Measurements from ENCODE around the gene RASIP1.

RASIP1 gene

GRCh38 chr19:48755787-48756186 is 15.4 kb upstream of the RASIP1 start:
- DNase-seq: no peak

- DNase-seq: peak; percentile 32
Observed at GRCh38 chr19:48755084-48755641, 14.8 kb upstream of the RASIP1 start, which contains the start of gene FGF21. Gene FGF21, plus strand, starts transcription at chr19:48755524. Its CDS starts 713 bp downstream, at chr19:48756237.

GRCh38 chr19:48752496-48753365 is 12.3 kb upstream of the RASIP1 start, which contains the start of gene FUT1:
Gene FUT1, minus strand, starts transcription at chr19:48752641. Its CDS starts 1,360 bp downstream, at chr19:48751281.
- DNase-seq: peak; percentile 98

GRCh38 chr19:48751845-48752495 is 11.6 kb upstream of the RASIP1 start:
- DNase-seq: no peak

- DNase-seq: no peak
Observed at GRCh38 chr19:48750771-48751504, 10.5 kb upstream of the RASIP1 start.

- DNase-seq: no peak
Observed at GRCh38 chr19:48750351-48750750, 9.9 kb upstream of the RASIP1 start.

- DNase-seq: no peak
Observed at GRCh38 chr19:48749571-48750198, 9.3 kb upstream of the RASIP1 start.

- DNase-seq: no peak
Observed at GRCh38 chr19:48746738-48747575, 6.5 kb upstream of the RASIP1 start, which contains the start of gene IZUMO1. Gene IZUMO1, minus strand, starts transcription at chr19:48746909. Its CDS starts 1,050 bp downstream, at chr19:48745859.

- DNase-seq: no peak
Observed at GRCh38 chr19:48746110-48746509, 5.7 kb upstream of the RASIP1 start.

- peak; percentile 47 for DNase-seq
Observed at GRCh38 chr19:48745208-48745995, 5.0 kb upstream of the RASIP1 start.

GRCh38 chr19:48742096-48742495 is 1.7 kb upstream of the RASIP1 start:
- no peak for DNase-seq

GRCh38 chr19:48741129-48741999 is 954 bp upstream of the RASIP1 start:
- DNase-seq: no peak

GRCh38 chr19:48739404-48740163 is 826 bp downstream of the RASIP1 start:
- peak; percentile 67 for DNase-seq

- peak; percentile 96 for DNase-seq
Observed at GRCh38 chr19:48738557-48739403, 1.6 kb downstream of the RASIP1 start.

- DNase-seq: peak; percentile 32
Observed at GRCh38 chr19:48737360-48737998, 2.9 kb downstream of the RASIP1 start.

- DNase-seq: peak; percentile 63
Observed at GRCh38 chr19:48735031-48735615, 5.3 kb downstream of the RASIP1 start.

GRCh38 chr19:48734625-48735024 is 5.8 kb downstream of the RASIP1 start:
- DNase-seq: no peak

Measured in NCI-H146 (cell line).